GM12874 (cell line): ENCODE measurements around the gene ZBTB7C.

Experiments used
- CTCF ChIP-seq: IDR thresholded peaks from 2 replicates; pipeline ENCODE4 v1.5.1; 2011; ENCODE audit warnings: low read depth, mild to moderate bottlenecking, control low read depth, low read length, moderate library complexity; ENCODE audit not compliant: insufficient read depth

ZBTB7C gene

GRCh38 chr18:48292782-48293424 is 116.3 kb downstream of the ZBTB7C start:
- no peak for TF ChIP-seq CTCF

DNA sequence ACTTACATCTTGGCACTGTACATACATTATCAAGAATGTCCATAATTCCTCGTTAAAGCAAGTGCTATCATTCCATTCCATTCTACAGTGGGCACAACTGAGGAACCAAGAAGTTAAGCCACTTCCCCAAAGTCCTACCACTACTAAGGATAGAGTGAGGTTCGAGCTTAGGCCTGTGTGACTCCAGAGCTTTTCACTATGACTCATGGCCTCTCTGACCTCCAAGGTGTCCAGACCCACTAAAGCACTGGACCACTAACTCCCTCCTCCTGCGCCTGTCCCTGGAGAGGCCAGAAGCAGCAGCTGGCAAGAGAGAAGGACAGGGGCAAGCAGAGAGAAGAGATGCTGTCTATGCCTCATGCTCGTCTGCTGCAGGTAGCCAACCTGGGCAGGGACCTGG is 117.0 kb downstream of the ZBTB7C start:
- TF ChIP-seq CTCF, result no peak

- TF ChIP-seq CTCF, result no peak
These were observed 118.8 kb downstream of the ZBTB7C start for GRCh38 chr18:48290162-48290926.

DNA sequence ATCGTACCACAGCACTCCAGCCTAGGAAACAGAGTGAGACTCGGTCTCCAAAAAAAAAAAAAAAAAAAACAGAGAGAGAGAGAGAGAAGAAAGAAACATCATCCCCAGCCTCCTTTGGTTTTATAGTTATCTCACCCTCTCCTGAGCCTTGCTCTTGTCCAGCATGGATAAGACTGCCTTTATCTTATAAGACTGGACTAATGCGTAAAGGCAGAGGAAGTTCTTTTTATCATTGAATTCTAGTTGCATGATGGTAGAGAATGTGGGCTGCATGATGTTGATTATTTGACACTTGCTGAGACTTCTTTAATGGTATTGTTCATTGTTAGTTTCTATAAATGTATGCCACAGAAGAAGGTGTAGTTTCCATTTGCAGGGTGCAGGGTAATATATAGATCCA is 124.4 kb downstream of the ZBTB7C start:
- no peak for TF ChIP-seq CTCF

GRCh38 chr18:48279312-48279711 is 129.9 kb downstream of the ZBTB7C start:
- TF ChIP-seq CTCF, result no peak

- no peak for TF ChIP-seq CTCF
These were observed 131.1 kb downstream of the ZBTB7C start for GRCh38 chr18:48278081-48278480.

DNA sequence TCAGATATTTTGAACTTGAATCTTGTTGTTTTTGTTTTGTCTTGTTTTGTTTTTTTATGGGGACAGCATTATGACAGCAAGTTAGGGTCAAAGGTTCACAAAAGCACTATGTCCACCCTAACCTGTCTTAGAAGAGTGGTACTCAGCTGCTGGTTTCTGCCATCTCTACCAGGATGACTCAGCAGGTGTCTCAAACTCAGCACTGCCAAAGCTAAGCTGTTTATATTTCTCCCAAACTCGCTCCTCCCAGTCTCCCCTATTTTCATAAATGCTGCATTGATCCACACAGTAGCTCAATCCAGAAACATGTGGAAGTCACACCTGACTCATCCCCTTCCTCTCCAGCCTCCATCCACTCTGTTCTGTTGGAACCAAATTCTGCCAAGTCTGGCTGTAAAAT is 134.9 kb downstream of the ZBTB7C start:
- no peak for TF ChIP-seq CTCF
